IMR-90 (cell line): ENCODE measurements around the gene LOX.

Source experiments
- BHLHE40 ChIP-seq: fragments of 150-350 bp; IDR thresholded peaks from 2 replicates; pipeline ENCODE4 v1.6.1; 2016; ENCODE audit warnings: mild to moderate bottlenecking, low read depth, low read length
- CEBPB ChIP-seq: IDR thresholded peaks from 2 replicates; pipeline ENCODE4 v1.6.1; 2012; ENCODE audit warnings: low read depth, low read length, improper control_type of control experiment
- CHD1 ChIP-seq: IDR thresholded peaks from 2 replicates; pipeline ENCODE4 v1.6.1; 2012; ENCODE audit warnings: low read depth, low read length, improper control_type of control experiment
- CTCF ChIP-seq: conservative IDR thresholded peaks from 2 replicates; pipeline ENCODE4 v1.5.1; 2012; ENCODE audit warnings: mild to moderate bottlenecking, low read depth, low read length, improper control_type of control experiment
- ELK1 ChIP-seq: fragments of 150-350 bp; IDR thresholded peaks from 2 replicates; pipeline ENCODE4 v1.6.1; 2016; ENCODE audit warnings: low read depth, mild to moderate bottlenecking, low read length, moderate library complexity, borderline replicate concordance
- FOS ChIP-seq: fragments of 150-350 bp; IDR thresholded peaks from 2 replicates; pipeline ENCODE4 v1.6.1; 2016; ENCODE audit warnings: low read depth, low read length
- MAFK ChIP-seq: IDR thresholded peaks from 2 replicates; pipeline ENCODE4 v1.6.1; 2012; ENCODE audit warnings: low read depth, low read length, improper control_type of control experiment
- MAZ ChIP-seq: IDR thresholded peaks from 2 replicates; pipeline ENCODE4 v1.6.1; 2012; ENCODE audit warnings: low read depth, mild to moderate bottlenecking, low read length, improper control_type of control experiment, moderate library complexity, borderline replicate concordance
- MXI1 ChIP-seq: IDR thresholded peaks from 2 replicates; pipeline ENCODE4 v1.6.1; 2012; ENCODE audit warnings: low read depth, mild to moderate bottlenecking, low read length, moderate library complexity, borderline replicate concordance
- NFE2L2 ChIP-seq: fragments of 150-350 bp; IDR thresholded peaks from 2 replicates; pipeline ENCODE4 v1.6.1; 2016; ENCODE audit warnings: low read depth, mild to moderate bottlenecking, low read length
- POLR2A ChIP-seq: IDR thresholded peaks from 2 replicates; pipeline ENCODE4 v1.6.1; 2012; ENCODE audit warnings: mild to moderate bottlenecking, low read depth, low read length
- RCOR1 ChIP-seq: IDR thresholded peaks from 2 replicates; pipeline ENCODE4 v1.6.1; 2012; ENCODE audit warnings: mild to moderate bottlenecking, low read length, improper control_type of control experiment; ENCODE audit not compliant: insufficient replicate concordance
- SMC3 ChIP-seq: fragments of 150-350 bp; IDR thresholded peaks from 2 replicates; pipeline ENCODE4 v1.6.1; 2016; ENCODE audit warnings: low read depth, mild to moderate bottlenecking, antibody characterized with exemption, low read length, moderate library complexity
- TF ChIP-seq, protein P1 (sequence below): fragments of 150-350 bp; IDR thresholded peaks from 2 replicates; pipeline ENCODE4 v1.6.1; 2017; ENCODE audit warnings: mild to moderate bottlenecking, antibody characterized with exemption, low read length, low read depth

- TF ChIP-seq CTCF, result no peak
- TF ChIP-seq POLR2A, result no peak
- no peak for TF ChIP-seq ELK1
- TF ChIP-seq CHD1, result no peak
- TF ChIP-seq, protein P1, sequence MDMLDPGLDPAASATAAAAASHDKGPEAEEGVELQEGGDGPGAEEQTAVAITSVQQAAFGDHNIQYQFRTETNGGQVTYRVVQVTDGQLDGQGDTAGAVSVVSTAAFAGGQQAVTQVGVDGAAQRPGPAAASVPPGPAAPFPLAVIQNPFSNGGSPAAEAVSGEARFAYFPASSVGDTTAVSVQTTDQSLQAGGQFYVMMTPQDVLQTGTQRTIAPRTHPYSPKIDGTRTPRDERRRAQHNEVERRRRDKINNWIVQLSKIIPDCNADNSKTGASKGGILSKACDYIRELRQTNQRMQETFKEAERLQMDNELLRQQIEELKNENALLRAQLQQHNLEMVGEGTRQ, result no peak
- TF ChIP-seq RCOR1, result no peak
- no peak for TF ChIP-seq CEBPB
- TF ChIP-seq MAZ, result no peak
- no peak for TF ChIP-seq FOS
- no peak for TF ChIP-seq MXI1
- no peak for TF ChIP-seq MAFK
- TF ChIP-seq SMC3, result no peak
- TF ChIP-seq BHLHE40, result no peak
- no peak for TF ChIP-seq NFE2L2
These were observed 46.7 kb upstream of the LOX start for GRCh38 chr5:122124766-122125165.
